Measurements from ENCODE around the gene DOCK10.

- TF ChIP-seq POLR2A (IDR thresholded peaks at IDR 0.05) (no peak), CTCF (IDR thresholded peaks at IDR 0.05) (no peak)
Observed at GRCh38 chr2:225027061-225027762, 15.1 kb downstream of the DOCK10 start.

Measured in testis (tissue), 2 donors.